GM18526 (cell line): ENCODE results near the gene MAP2.

ENCODE experiments used
- POLR2A ChIP-seq: IDR thresholded peaks from 3 replicates; pipeline ENCODE4 v1.6.1; 2011; ENCODE audit not compliant: insufficient read length; ENCODE audit errors: extremely low read depth

The MAP2 gene

GRCh38 chr2:209423562-209424198 is at the start of gene MAP2:
Gene MAP2, plus strand, starts transcription at chr2:209424047. Its CDS starts 229,124 bp downstream, at chr2:209653171.
- TF ChIP-seq POLR2A = no peak

GRCh38 chr2:209376686-209377085 is 47.2 kb upstream of the MAP2 start:
- TF ChIP-seq POLR2A = no peak

GRCh38 chr2:209380293-209380692 is 43.6 kb upstream of the MAP2 start:
- no peak for TF ChIP-seq POLR2A

- TF ChIP-seq POLR2A = no peak
Observed at GRCh38 chr2:209381091-209381490, 42.8 kb upstream of the MAP2 start.

- TF ChIP-seq POLR2A = no peak
Observed at GRCh38 chr2:209382775-209383174, 41.1 kb upstream of the MAP2 start.

GRCh38 chr2:209383212-209383611 is 40.6 kb upstream of the MAP2 start:
- TF ChIP-seq POLR2A = no peak

- no peak for TF ChIP-seq POLR2A
Observed at GRCh38 chr2:209387389-209387788, 36.5 kb upstream of the MAP2 start.

GRCh38 chr2:209388446-209389037 is 35.3 kb upstream of the MAP2 start:
- TF ChIP-seq POLR2A = no peak

GRCh38 chr2:209389171-209389618 is 34.7 kb upstream of the MAP2 start:
- no peak for TF ChIP-seq POLR2A

- no peak for TF ChIP-seq POLR2A
Observed at GRCh38 chr2:209390839-209391238, 33.0 kb upstream of the MAP2 start.

GRCh38 chr2:209391776-209392401 is 32.0 kb upstream of the MAP2 start:
- TF ChIP-seq POLR2A = no peak

GRCh38 chr2:209395229-209395628 is 28.6 kb upstream of the MAP2 start:
- TF ChIP-seq POLR2A = no peak

GRCh38 chr2:209395652-209396051 is 28.2 kb upstream of the MAP2 start:
- no peak for TF ChIP-seq POLR2A

GRCh38 chr2:209398463-209398862 is 25.4 kb upstream of the MAP2 start:
- no peak for TF ChIP-seq POLR2A

- TF ChIP-seq POLR2A = no peak
Observed at GRCh38 chr2:209401788-209402187, 22.1 kb upstream of the MAP2 start.

GRCh38 chr2:209411296-209411695 is 12.6 kb upstream of the MAP2 start:
- no peak for TF ChIP-seq POLR2A
